Cardiac fibroblast (primary cell): Measurements from ENCODE around the gene USP9X.
"Not testable (repeated sequence)": the region's sequence is repeated elsewhere in the genome, so short reads cannot be mapped to it uniquely, and the experiment has no call there.

Experiments
- DNase-seq, 2 donors: peaks; one replicate each; pipeline versions ENCODE4 v3.0.0 to v3.0.0-alpha.2; 2010; ENCODE audit warnings: low read depth in 2 of 2
- H3K4me3 ChIP-seq, 2 donors: replicated peaks in 1 of 2; 1 replicate in 1 of 2; 2 replicates in 1 of 2; pipeline ENCODE4 v1.5.1; 2011; ENCODE audit warnings: low read depth in 2 of 2, low read length in 2 of 2, mild to moderate bottlenecking in 2 of 2, moderate library complexity in 1 of 2
- TF ChIP-seq, protein P1 (sequence below): IDR thresholded peaks from one replicate; pipeline ENCODE4 v1.5.1; 2011; ENCODE audit warnings: low read depth, mild to moderate bottlenecking, low read length, inconsistent platforms

The USP9X gene

GRCh38 chrX:41189156-41189555 lies 103.9 kb downstream of the USP9X start:
- no peak for DNase-seq
- TF ChIP-seq, protein P1, sequence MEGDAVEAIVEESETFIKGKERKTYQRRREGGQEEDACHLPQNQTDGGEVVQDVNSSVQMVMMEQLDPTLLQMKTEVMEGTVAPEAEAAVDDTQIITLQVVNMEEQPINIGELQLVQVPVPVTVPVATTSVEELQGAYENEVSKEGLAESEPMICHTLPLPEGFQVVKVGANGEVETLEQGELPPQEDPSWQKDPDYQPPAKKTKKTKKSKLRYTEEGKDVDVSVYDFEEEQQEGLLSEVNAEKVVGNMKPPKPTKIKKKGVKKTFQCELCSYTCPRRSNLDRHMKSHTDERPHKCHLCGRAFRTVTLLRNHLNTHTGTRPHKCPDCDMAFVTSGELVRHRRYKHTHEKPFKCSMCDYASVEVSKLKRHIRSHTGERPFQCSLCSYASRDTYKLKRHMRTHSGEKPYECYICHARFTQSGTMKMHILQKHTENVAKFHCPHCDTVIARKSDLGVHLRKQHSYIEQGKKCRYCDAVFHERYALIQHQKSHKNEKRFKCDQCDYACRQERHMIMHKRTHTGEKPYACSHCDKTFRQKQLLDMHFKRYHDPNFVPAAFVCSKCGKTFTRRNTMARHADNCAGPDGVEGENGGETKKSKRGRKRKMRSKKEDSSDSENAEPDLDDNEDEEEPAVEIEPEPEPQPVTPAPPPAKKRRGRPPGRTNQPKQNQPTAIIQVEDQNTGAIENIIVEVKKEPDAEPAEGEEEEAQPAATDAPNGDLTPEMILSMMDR, result no peak

DNA sequence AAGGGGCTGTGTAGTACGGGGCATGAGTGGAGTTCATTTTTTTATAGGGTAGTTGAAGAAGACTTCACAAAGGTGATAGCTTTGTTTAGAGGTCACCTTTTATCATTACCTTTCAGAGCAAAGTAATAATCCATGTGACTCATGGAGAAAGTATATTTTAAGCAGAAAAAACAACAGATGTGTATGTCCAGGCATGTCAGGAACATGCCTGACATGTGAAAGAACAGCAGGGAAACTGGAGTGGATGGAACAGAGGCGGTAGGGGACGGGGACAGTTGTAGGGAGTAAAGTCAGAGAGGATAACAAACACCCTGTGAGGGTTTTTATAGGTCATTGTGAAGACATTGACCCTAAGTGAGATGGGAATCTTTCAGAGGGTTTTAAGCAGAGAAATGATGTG lies 107.6 kb downstream of the USP9X start:
- H3K4me3 ChIP-seq, result no peak overlapping the region
- TF ChIP-seq, protein P1, result no peak
- DNase-seq, result no peak

More at GRCh38 chrX:41189156-41189555, 103.9 kb downstream of the USP9X start:
- H3K4me3 ChIP-seq, result no peak overlapping the region

- no peak overlapping the region for H3K4me3 ChIP-seq
- DNase-seq, result no peak
- TF ChIP-seq, protein P1, result no peak
Measured at GRCh38 chrX:41198410-41198809, 113.2 kb downstream of the USP9X start.

DNA sequence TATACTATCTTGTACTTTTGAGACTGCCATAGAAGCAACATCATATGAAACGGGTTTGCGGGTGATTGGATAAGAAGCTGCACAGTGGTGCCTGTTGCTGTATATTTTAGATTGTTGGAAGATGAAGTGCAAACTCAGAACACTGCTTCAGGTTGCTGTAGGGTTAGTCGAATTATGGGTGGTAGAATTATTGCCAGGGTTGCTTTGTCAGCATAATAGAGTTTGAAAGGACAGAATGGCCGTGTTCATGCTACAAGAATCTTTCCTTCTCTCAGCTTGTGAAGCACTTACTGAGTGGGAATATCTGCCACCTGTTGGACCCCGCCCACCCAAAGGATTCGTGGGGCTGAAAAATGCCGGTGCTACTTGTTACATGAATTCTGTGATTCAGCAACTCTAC lies 115.5 kb downstream of the USP9X start:
- no peak overlapping the region for H3K4me3 ChIP-seq

GRCh38 chrX:41209853-41210252 lies 124.6 kb downstream of the USP9X start:
- no peak overlapping the region for H3K4me3 ChIP-seq
- TF ChIP-seq, protein P1, result no peak
- DNase-seq, result no peak

More for the DNA sequence above, 115.5 kb downstream of the USP9X start:
- TF ChIP-seq, protein P1, result no peak
- DNase-seq, result no peak

DNA sequence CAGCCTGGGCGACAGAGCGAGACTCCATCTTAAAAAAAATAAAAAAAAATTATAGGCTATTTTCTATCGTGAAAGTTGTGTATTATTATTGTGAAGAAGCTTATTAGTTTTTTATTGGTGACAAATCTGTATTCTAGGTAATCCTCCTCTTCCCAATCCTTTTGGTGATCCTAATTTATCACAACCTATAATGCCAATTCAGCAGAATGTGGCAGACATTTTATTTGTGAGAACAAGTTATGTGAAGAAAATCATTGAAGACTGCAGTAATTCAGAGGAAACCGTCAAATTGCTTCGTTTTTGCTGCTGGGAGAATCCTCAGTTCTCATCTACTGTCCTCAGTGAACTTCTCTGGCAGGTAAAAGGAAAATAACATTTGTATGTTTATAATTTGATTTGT lies 139.4 kb downstream of the USP9X start:
- TF ChIP-seq, protein P1, result no peak
- H3K4me3 ChIP-seq, result no peak overlapping the region
- no peak for DNase-seq

DNA sequence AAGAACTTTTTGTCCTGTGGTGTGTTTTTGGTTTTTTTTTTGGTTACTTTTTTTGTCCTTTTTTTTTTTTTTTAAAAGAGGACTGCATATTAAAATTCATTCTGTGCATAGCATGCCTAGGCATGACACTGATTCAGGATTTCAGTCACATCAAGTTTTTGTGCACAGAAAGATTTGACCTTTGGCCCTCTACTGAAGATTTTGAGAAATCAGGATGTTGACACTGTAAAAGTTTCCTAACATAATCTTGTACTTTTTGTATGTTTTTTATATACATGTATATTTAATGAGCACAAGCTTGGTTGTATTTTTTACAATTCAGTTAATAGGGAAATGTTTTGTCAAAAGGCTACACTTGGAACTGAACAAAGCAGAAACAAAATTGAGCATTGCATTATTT lies 148.7 kb downstream of the USP9X start:
- TF ChIP-seq, protein P1, result no peak
- no peak overlapping the region for H3K4me3 ChIP-seq
- no peak for DNase-seq

DNA sequence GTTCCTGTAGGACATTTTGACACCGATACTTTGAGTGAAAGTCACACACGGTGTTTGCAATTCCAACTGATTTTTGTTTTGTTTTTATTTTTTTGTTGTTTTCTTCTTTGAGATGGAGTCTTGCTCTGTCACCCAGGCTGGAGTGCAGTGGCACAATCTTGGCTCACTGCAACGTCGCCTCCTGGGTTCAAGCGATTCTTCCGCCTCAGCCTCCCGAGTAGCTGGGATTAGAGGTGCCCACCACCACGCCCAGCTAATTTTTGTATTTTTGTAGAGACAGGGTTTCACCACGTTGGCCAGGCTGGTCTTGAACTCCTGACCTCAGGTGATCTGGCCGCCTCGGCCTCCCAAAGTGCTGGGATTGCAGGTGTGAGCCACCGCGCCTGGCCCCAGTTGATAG lies 149.2 kb downstream of the USP9X start:
- H3K4me3 ChIP-seq, DNase-seq: not testable (repeated sequence)
